Measurements from ENCODE around the gene CNOT6L.

Gene CNOT6L

DNA sequence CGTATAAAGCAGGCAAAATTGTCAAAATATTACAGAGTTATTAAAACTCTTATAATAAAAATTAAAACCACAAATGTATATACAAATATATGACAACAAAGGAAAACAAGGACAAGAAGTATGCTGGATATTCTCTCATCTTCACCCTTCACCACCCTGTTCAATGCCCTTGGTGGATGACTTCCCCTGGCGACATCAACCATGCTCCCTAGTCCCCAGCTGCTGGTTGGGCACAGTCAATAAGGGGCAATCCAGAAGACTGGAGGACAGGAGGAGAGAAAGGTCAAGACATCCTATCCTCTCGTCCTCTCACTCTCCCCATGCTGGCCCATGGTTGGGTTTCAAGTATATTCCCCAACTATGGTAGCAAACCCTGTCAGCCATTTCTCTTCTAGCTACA is 142.3 kb downstream of the CNOT6L start:
- TF ChIP-seq, protein P1, sequence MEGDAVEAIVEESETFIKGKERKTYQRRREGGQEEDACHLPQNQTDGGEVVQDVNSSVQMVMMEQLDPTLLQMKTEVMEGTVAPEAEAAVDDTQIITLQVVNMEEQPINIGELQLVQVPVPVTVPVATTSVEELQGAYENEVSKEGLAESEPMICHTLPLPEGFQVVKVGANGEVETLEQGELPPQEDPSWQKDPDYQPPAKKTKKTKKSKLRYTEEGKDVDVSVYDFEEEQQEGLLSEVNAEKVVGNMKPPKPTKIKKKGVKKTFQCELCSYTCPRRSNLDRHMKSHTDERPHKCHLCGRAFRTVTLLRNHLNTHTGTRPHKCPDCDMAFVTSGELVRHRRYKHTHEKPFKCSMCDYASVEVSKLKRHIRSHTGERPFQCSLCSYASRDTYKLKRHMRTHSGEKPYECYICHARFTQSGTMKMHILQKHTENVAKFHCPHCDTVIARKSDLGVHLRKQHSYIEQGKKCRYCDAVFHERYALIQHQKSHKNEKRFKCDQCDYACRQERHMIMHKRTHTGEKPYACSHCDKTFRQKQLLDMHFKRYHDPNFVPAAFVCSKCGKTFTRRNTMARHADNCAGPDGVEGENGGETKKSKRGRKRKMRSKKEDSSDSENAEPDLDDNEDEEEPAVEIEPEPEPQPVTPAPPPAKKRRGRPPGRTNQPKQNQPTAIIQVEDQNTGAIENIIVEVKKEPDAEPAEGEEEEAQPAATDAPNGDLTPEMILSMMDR (IDR thresholded peaks at IDR 0.05; ENCODE audit: borderline replicate concordance, insufficient read depth, low read depth, low read length), result no peak
- no peak overlapping the region for H3K4me3 ChIP-seq (ENCODE audit: low read depth, low read length)

- no peak overlapping the region for H3K4me3 ChIP-seq (ENCODE audit: low read depth, low read length)
- TF ChIP-seq, protein P1 (IDR thresholded peaks at IDR 0.05; ENCODE audit: borderline replicate concordance, insufficient read depth, low read depth, low read length), result no peak
These were observed 148.1 kb downstream of the CNOT6L start for GRCh38 chr4:77671051-77671450.

- H3K4me3 ChIP-seq (ENCODE audit: low read depth, low read length), result no peak overlapping the region
- TF ChIP-seq, protein P1 (IDR thresholded peaks at IDR 0.05; ENCODE audit: borderline replicate concordance, insufficient read depth, low read depth, low read length), result no peak
These were observed 149.1 kb downstream of the CNOT6L start for GRCh38 chr4:77669946-77670590.

DNA sequence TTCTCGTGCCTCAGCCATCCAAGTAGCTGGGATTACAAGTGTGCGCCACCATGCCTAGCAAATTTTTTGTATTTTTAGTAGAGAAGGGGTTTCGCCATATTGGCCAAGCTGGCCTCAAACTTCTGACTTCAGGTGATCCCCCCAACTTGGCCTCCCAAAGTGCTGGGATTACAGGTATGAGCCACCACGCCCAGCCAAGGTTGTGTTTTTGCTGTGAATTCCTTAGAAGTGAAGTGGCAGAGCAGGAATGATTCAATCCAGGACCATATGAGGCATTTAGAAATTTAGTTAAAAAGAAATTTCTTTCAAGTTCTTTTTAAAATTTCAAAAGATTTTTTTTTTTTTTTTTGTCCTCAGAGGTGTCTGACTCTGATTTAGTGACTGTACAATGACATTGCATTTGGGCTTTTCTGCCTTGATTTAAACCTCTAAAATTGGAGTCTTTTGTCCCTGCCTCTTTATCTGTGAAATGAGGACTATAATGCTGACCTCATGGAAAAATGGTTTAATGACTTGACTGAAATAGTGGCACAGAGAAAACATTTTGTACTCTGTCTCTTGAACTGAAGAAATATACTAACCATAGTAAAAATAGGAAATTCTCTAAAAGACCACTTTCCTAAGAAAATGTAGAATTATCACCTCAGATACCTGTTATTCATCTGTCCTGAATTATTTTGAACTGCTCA is 153.6 kb downstream of the CNOT6L start:
- TF ChIP-seq, protein P1 (IDR thresholded peaks at IDR 0.05; ENCODE audit: borderline replicate concordance, insufficient read depth, low read depth, low read length), result no peak
- no peak overlapping the region for H3K4me3 ChIP-seq (ENCODE audit: low read depth, low read length)

Measured in GM12875 (cell line).